Thoracic aorta (tissue), 2 donors: Measurements from ENCODE around the gene TK2. TPM values are rescaled to one million over a fixed set of nuclear protein-coding genes. Genes with fewer than 3 reads are reported as not detected.

Source experiments
- ATAC-seq: fragments of 150-250 bp; one replicate; pipeline ENCODE4 v1.8.0; 2017; ENCODE audit warnings: low read depth; ENCODE audit not compliant: insufficient number of reproducible peaks, low FRiP score
- DNase-seq: peaks from one replicate; pipeline ENCODE4 v3.0.0-alpha.2; 2020; ENCODE audit warnings: low spot score
- H3K27ac ChIP-seq, 2 donors: fragments of 200-600 bp; sonication (generic); 1 replicate in 1 of 2; 2 replicates in 1 of 2; pipeline ENCODE4 v1.5.1; 2016; ENCODE audit warnings: mild to moderate bottlenecking in 2 of 2, moderate library complexity in 2 of 2
- H3K27me3 ChIP-seq: fragments of 200-600 bp; sonication (generic); replicated peaks from 2 replicates; pipeline ENCODE4 v1.6.0; 2016; ENCODE audit warnings: mild to moderate bottlenecking; ENCODE audit not compliant: insufficient read depth
- H3K36me3 ChIP-seq: fragments of 200-600 bp; sonication (generic); one replicate; pipeline ENCODE4 v1.5.1; 2016
- H3K4me1 ChIP-seq, 2 donors: fragments of 200-600 bp; sonication (generic); 1 replicate in 1 of 2; 2 replicates in 1 of 2; pipeline versions ENCODE4 v1.5.1 to v1.6.0; 2016; ENCODE audit warnings: low read depth in 2 of 2, mild to moderate bottlenecking in 1 of 2; ENCODE audit not compliant: control insufficient read depth in 1 of 2
- H3K4me3 ChIP-seq: fragments of 200-600 bp; sonication (generic); 2 replicates; pipeline ENCODE4 v1.5.1; 2016; ENCODE audit warnings: mild to moderate bottlenecking
- H3K9me3 ChIP-seq: fragments of 200-600 bp; sonication (generic); 2 replicates; pipeline ENCODE4 v1.5.1; 2016
- total RNA-seq, 2 donors: library from RNA; depleted of rRNA; stranded (reverse); fragments of >200 nt; gene quantifications; one replicate each; pipeline versions ENCODE4 v1.1.0 to v1.2.3, GENCODE V29; 2016
- TF ChIP-seq, protein P1 (sequence below): fragments of 200-600 bp; sonication (generic); IDR thresholded peaks from one replicate; pipeline ENCODE4 v1.5.1; 2019; ENCODE audit warnings: antibody characterized with exemption

The TK2 gene
- total RNA-seq, 2 donors from 2014 or later = 41.7 to 55.5 TPM

DNA sequence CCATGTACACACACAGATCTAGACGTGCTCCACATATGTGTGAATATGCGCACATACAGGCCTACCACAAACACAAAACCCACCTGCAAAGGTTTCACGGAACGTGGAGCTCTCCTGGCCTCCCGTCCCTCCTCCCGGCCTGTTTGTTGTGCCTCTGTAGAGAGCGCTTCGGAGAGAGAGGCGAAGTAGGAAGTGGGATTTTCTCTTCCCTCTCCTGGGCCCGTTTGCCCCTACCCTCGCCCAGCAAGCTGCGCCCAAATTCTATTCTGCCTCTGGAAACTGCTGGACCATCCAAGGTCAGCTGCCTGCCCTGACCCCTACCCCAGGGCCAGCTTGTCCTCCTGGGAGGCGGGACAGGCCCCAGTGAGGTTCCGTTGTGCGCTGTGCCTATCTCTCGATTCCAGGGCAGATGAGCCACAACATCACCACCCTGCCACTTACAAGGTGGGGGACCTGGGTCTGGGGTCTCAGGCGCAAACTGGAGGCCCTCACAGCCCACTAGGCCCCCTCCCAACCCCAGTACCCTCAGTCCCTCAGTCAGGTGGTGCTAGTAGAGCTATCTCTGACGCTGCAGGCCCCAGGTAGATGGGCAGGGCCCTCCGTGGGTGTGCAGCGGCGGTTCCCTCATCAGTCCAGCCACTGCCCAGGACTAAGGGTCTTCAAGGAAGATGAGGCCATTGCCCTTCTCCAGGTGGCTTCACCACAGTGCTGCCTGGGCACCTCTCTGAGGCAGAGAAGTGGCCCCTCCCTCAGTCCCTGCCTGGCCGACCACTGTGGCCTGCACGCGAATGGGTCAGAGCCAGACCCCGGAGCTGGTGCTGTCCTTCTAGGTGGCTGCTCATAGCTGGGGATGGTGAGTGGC is 68.6 kb downstream of the TK2 start:
- H3K9me3 ChIP-seq = no peaks in the 10 kb centered on the region
- peaks cover under 1 to 20% of the 10 kb centered on the region in 2 donors for H3K4me1 ChIP-seq
- no peak for ATAC-seq
- no peak overlapping the region for H3K4me3 ChIP-seq
- no peak for DNase-seq
- no peak overlapping the region for H3K27ac ChIP-seq
- no peaks in the 10 kb centered on the region for H3K27me3 ChIP-seq
- H3K36me3 ChIP-seq = no peaks in the 10 kb centered on the region
- TF ChIP-seq, protein P1, sequence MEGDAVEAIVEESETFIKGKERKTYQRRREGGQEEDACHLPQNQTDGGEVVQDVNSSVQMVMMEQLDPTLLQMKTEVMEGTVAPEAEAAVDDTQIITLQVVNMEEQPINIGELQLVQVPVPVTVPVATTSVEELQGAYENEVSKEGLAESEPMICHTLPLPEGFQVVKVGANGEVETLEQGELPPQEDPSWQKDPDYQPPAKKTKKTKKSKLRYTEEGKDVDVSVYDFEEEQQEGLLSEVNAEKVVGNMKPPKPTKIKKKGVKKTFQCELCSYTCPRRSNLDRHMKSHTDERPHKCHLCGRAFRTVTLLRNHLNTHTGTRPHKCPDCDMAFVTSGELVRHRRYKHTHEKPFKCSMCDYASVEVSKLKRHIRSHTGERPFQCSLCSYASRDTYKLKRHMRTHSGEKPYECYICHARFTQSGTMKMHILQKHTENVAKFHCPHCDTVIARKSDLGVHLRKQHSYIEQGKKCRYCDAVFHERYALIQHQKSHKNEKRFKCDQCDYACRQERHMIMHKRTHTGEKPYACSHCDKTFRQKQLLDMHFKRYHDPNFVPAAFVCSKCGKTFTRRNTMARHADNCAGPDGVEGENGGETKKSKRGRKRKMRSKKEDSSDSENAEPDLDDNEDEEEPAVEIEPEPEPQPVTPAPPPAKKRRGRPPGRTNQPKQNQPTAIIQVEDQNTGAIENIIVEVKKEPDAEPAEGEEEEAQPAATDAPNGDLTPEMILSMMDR = no peak

DNA sequence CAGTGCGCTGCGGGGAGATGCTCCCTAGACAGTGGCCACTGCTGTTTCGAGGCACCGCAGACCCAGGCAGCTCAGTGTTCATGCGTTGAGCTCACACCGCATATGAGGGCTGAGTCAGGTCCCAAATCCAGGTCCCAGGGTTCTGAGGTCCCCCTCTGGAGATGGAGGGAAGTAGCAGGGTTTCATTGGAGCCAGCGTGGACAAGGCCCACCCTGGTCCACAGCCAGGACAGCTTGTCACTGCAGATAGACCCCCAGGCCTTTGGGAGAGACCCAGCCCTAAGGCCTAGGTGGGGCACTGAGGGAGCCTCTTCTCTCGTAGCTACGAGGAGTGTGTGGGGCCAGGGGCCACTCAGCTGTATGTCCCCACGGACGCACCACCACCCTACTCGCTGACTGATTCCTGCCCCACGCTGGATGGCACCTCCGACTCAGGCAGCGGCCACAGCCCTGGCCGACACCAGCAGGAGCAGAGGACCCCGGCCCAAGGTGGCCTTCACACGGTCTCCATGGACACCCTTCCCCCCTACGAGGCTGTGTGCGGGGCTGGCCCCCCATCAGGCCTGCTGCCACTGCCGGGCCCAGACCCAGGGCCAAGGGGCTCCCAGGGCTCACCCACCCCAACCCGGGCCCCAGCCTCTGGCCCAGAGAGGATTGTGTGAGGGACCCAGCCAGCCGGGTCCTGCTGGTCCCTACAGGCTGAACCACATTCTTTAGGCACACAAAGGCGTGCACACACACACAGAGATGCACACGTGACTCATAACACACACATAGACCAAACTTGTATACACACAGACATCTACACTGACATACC is 69.4 kb downstream of the TK2 start:
- DNase-seq (no peak), ATAC-seq (no peak)
- TF ChIP-seq, protein P1 = no peak
- Histone ChIP-seq H3K36me3 (no peaks in the 10 kb centered on the region), H3K4me3 (no peak overlapping the region), H3K9me3 (no peaks in the 10 kb centered on the region), H3K4me1 (peaks cover 0 to 12% of the 10 kb centered on the region in 2 donors), H3K27me3 (no peaks in the 10 kb centered on the region), H3K27ac (no peak overlapping the region)

DNA sequence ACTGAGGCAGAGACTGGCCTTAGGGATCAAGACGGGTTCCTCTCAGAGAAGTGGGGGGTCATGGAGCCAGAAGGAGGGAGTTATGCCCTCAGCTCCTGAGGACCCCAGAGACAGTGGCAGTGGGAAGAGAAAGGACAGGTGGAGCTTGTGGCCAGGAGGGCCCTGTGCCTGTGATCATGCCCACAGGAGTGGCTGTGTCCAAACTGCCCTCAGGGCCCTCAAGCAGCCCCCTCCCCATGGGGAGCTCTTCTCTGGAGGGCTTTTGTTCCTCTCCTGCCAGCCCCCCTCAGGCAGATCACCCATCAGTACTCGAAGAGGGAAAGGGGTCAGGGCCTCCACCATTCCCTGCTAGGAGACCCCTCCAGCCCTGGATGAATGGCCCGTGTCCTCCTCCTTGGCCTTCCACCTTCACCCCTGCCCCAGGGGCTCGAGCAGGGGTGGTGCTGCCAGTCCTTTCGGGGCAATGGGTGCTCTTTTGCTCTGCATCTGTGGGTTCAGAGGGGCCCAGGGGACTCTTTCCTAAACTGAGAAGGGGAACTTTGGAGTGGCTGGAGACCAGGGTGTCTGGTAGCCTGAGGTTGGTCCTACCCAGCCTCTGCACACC is 70.2 kb downstream of the TK2 start:
- H3K9me3 ChIP-seq = no peaks in the 10 kb centered on the region
- H3K27me3 ChIP-seq = no peaks in the 10 kb centered on the region
- H3K4me3 ChIP-seq = no peak overlapping the region
- ATAC-seq = no peak
- no peaks in the 10 kb centered on the region for H3K36me3 ChIP-seq
- no peak for DNase-seq
- H3K4me1 ChIP-seq = peaks cover 0 to 11% of the 10 kb centered on the region in 2 donors
- TF ChIP-seq, protein P1 = no peak
- no peak overlapping the region for H3K27ac ChIP-seq

DNA sequence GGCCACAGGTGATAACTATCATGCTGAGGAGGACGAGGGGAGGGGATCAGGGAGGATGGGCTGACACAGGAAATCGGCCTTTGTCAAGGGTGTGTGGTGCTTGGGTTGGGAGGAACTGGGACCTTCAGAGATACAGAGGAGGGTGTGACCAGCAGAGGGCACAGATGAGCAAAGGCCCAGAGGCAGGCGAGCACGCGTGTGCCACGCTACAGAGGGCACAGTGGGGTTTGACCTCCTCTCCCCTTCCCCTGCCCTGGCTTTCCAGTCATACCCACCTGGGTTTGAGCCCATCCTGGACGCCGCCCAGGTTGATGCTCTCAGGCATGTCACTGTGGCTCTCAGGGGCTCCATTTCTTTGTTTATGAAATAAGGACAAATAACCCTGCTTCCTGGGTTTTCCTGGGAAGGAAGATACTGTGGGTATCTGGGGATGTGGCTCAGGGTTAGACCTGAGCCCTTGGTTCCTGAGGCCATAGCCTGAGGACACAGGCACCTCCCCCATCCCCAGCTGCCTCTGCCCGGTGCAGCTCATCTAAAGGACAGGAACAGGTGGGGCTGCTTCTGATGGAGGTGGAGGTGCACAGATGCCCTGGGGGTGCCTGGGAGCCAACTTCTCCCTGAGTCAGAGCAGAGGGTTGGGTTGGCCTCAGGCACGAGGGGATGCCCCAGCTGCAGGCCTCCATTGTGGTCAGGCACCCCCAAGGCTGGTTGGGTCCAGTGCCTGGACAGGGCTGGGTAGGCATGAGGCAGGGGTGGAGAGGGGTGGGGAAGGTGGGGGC is 71.0 kb downstream of the TK2 start:
- Histone ChIP-seq H3K4me3 (no peak overlapping the region), H3K36me3 (no peaks in the 10 kb centered on the region), H3K27ac (no peak overlapping the region), H3K27me3 (no peaks in the 10 kb centered on the region), H3K9me3 (no peaks in the 10 kb centered on the region), H3K4me1 (peaks cover 0 to 11% of the 10 kb centered on the region in 2 donors)
- no peak for ATAC-seq
- DNase-seq = peak; percentile 38
- TF ChIP-seq, protein P1 = peak; percentile 78
